Tibial artery (tissue), 4 donors: ENCODE data around the gene MYO9A.

Experiments
- DNase-seq, 2 donors: peaks; one replicate each; pipeline ENCODE4 v3.0.0-alpha.2; 2019
- H3K27ac ChIP-seq, 2 donors: fragments of 200-600 bp; sonication (generic) in 1 of 2; 1 replicate in 1 of 2; 2 replicates in 1 of 2; pipeline ENCODE4 v1.5.1; 2018 to 2019; ENCODE audit warnings: mild to moderate bottlenecking in 1 of 2
- H3K27me3 ChIP-seq, 2 donors: fragments of 200-600 bp; sonication (generic) in 1 of 2; one replicate each; pipeline versions ENCODE4 v1.5.1 to v1.6.0; 2016 to 2019
- H3K36me3 ChIP-seq, 3 donors: fragments of 200-600 bp; sonication (generic) in 2 of 3; one replicate each; pipeline ENCODE4 v1.5.1; 2016 to 2019; ENCODE audit warnings: mild to moderate bottlenecking in 2 of 3
- H3K4me1 ChIP-seq, 4 donors: fragments of 200-600 bp; sonication (generic) in 2 of 4; 1 replicate in 3 of 4; 2 replicates in 1 of 4; pipeline ENCODE4 v1.5.1; 2016 to 2019
- H3K4me3 ChIP-seq, 2 donors: fragments of 200-600 bp; sonication (generic) in 1 of 2; 1 replicate in 1 of 2; 2 replicates in 1 of 2; pipeline ENCODE4 v1.5.1; 2018 to 2019; ENCODE audit warnings: mild to moderate bottlenecking in 2 of 2
- H3K9me3 ChIP-seq, 3 donors: fragments of 200-600 bp; sonication (generic) in 1 of 3; one replicate each; pipeline ENCODE4 v1.5.1; 2016 to 2019
- CTCF ChIP-seq, 2 experiments: fragments of 200-600 bp in 1 of 2; fragments of 450-650 bp in 1 of 2; IDR thresholded peaks; one replicate each; pipeline ENCODE4 v1.5.1; 2017 to 2019; ENCODE audit warnings: antibody characterized with exemption in 2 of 2, mild to moderate bottlenecking in 1 of 2, moderate library complexity in 1 of 2
- intact Hi-C: fragments of 100-400 bp; cut with DNase I; formaldehyde crosslinking; loops from one replicate; pipeline ENCODE4 v1.15.0; 2023; ENCODE audit warnings: low total_unique reads

MYO9A gene

GRCh38 chr15:71962537-71962936, 155.4 kb downstream of the MYO9A start:
- no peak for TF ChIP-seq CTCF (IDR thresholded peaks at IDR 0.05)
- H3K27me3 ChIP-seq: no peaks in the 10 kb centered on the region
- H3K27ac ChIP-seq: no peak overlapping the region
- H3K4me3 ChIP-seq: no peak overlapping the region
- H3K9me3 ChIP-seq: no peaks in the 10 kb centered on the region
- H3K4me1 ChIP-seq: peaks cover 0 to 8% (median 0%) of the 10 kb centered on the region in 4 donors
- intact Hi-C loops: no loop called here
- peaks cover 0 to 15% (median 6%) of the 10 kb centered on the region in 3 donors for H3K36me3 ChIP-seq
- DNase-seq: no peak

- Histone ChIP-seq H3K9me3 (no peaks in the 10 kb centered on the region), H3K4me1 (no peaks in the 10 kb centered on the region), H3K4me3 (no peak overlapping the region), H3K27me3 (no peaks in the 10 kb centered on the region), H3K27ac (no peak overlapping the region), H3K36me3 (peaks cover 0 to 15% (median 4%) of the 10 kb centered on the region in 3 donors)
- no peak for TF ChIP-seq CTCF (IDR thresholded peaks at IDR 0.05)
- intact Hi-C loops: no loop called here
- no peak for DNase-seq
These were observed 160.9 kb downstream of the MYO9A start for GRCh38 chr15:71957026-71957425.

- no peaks in the 10 kb centered on the region for H3K9me3 ChIP-seq
- H3K36me3 ChIP-seq: peaks cover 0 to 4% (median 0%) of the 10 kb centered on the region in 3 donors
- H3K4me3 ChIP-seq: no peak overlapping the region
- no peaks in the 10 kb centered on the region for H3K4me1 ChIP-seq
- DNase-seq: no peak
- no peak for TF ChIP-seq CTCF (IDR thresholded peaks at IDR 0.05)
- no peaks in the 10 kb centered on the region for H3K27me3 ChIP-seq
- intact Hi-C loops: no loop called here
- H3K27ac ChIP-seq: no peak overlapping the region
These were observed 166.8 kb downstream of the MYO9A start for GRCh38 chr15:71951134-71951533.

GRCh38 chr15:71945012-71945411, 172.9 kb downstream of the MYO9A start:
- H3K9me3 ChIP-seq: no peaks in the 10 kb centered on the region
- no peak overlapping the region for H3K4me3 ChIP-seq
- H3K27ac ChIP-seq: no peak overlapping the region
- no peaks in the 10 kb centered on the region for H3K36me3 ChIP-seq
- intact Hi-C loops: no loop called here
- no peak for DNase-seq
- H3K27me3 ChIP-seq: no peaks in the 10 kb centered on the region
- TF ChIP-seq CTCF (IDR thresholded peaks at IDR 0.05): no peak
- H3K4me1 ChIP-seq: no peaks in the 10 kb centered on the region

- H3K4me1 ChIP-seq: no peaks in the 10 kb centered on the region
- no peaks in the 10 kb centered on the region for H3K9me3 ChIP-seq
- TF ChIP-seq CTCF (IDR thresholded peaks at IDR 0.05): no peak
- H3K4me3 ChIP-seq: no peak overlapping the region
- intact Hi-C loops: no loop called here
- H3K27me3 ChIP-seq: no peaks in the 10 kb centered on the region
- H3K36me3 ChIP-seq: no peaks in the 10 kb centered on the region
- no peak for DNase-seq
- H3K27ac ChIP-seq: no peak overlapping the region
These were observed 174.1 kb downstream of the MYO9A start for GRCh38 chr15:71943806-71944205.

- Histone ChIP-seq H3K27ac (no peak overlapping the region), H3K27me3 (no peaks in the 10 kb centered on the region), H3K4me3 (no peak overlapping the region), H3K9me3 (no peaks in the 10 kb centered on the region), H3K36me3 (peaks cover 3 to 10% (median 9%) of the 10 kb centered on the region in 3 donors), H3K4me1 (no peaks in the 10 kb centered on the region)
- no peak for DNase-seq
- intact Hi-C loops: no loop called here
- TF ChIP-seq CTCF (IDR thresholded peaks at IDR 0.05): no peak
These were observed 177.9 kb downstream of the MYO9A start for GRCh38 chr15:71939981-71940588.
